AG08396 (cell line): ENCODE results near the gene RAB26.
"Not testable (repeated sequence)": the region's sequence is repeated elsewhere in the genome, so short reads cannot be mapped to it uniquely, and the experiment has no call there.

Source experiments
- DNase-seq: peaks from one replicate; pipeline ENCODE4 v3.0.0; 2012; ENCODE audit warnings: low spot score, mixed read lengths

Gene RAB26

GRCh38 chr16:2197765-2198164 is 49.3 kb downstream of the RAB26 start:
- DNase-seq = no peak

GRCh38 chr16:2198283-2198682 is 49.9 kb downstream of the RAB26 start:
- no peak for DNase-seq

GRCh38 chr16:2199095-2199494 is 50.7 kb downstream of the RAB26 start:
- no peak for DNase-seq

- no peak for DNase-seq
These were observed 51.3 kb downstream of the RAB26 start for GRCh38 chr16:2199621-2200139.

GRCh38 chr16:2200313-2200712 is 51.9 kb downstream of the RAB26 start:
- DNase-seq = no peak

- not testable (repeated sequence) for DNase-seq
These were observed 54.8 kb downstream of the RAB26 start for GRCh38 chr16:2203119-2203688.
